SH-SY5Y (cell line): ENCODE data around the gene PIK3R3.

Experiments
- GATA2 ChIP-seq: IDR thresholded peaks from 2 replicates; pipeline ENCODE4 v1.6.1; 2011; ENCODE audit warnings: mild to moderate bottlenecking, low read depth, low read length
- GATA3 ChIP-seq: IDR thresholded peaks from 2 replicates; pipeline ENCODE4 v1.6.1; 2011; ENCODE audit warnings: low read depth, mild to moderate bottlenecking, low read length, moderate library complexity

- TF ChIP-seq GATA2, result no peak
- no peak for TF ChIP-seq GATA3
Observed at GRCh38 chr1:46117810-46118494, 14.5 kb downstream of the PIK3R3 start.
